Renal pelvis (tissue), 12 donors: ENCODE data around the gene ZNF235. TPM values are rescaled to one million over a fixed set of nuclear protein-coding genes. Genes with fewer than 3 reads are reported as not detected.
A peak's percentile ranks its signal among the peaks of the same experiment; 100 is the strongest.
"Not testable (repeated sequence)": the region's sequence is repeated elsewhere in the genome, so short reads cannot be mapped to it uniquely, and the experiment has no call there.

ENCODE experiments used
- DNase-seq: peaks from one replicate; pipeline ENCODE4 v3.0.0-alpha.2; 2013
- long read RNA-seq, 16 experiments: transcript quantifications; one replicate each; lab custom pipeline, GENCODE V29; 2026
- polyA plus RNA-seq, 3 donors: library from polyadenylated mRNA; unstranded; fragments of 120-200 nt; gene quantifications; one replicate each; pipeline ENCODE4 v1.2.1, GENCODE V29; 2013; ENCODE audit not compliant: insufficient read length in 3 of 3

ZNF235 gene
- 10 to 100 TPM; 10.3 to 14.2 (median 12.1) TPM for polyA plus RNA-seq
- long read RNA-seq, donor 1, full-length matches to known transcripts: 2 of 2 reads
- long read RNA-seq, donor 1, partial matches to known transcripts: 0 of 2 reads
- long read RNA-seq, donor 1, other reads (novel, unspliced or antisense): 0 of 2 reads
- long read RNA-seq, donor 2, full-length matches to known transcripts: 8 of 8 reads
- long read RNA-seq, donor 2, partial matches to known transcripts: 0 of 8 reads
- long read RNA-seq, donor 2, other reads (novel, unspliced or antisense): 0 of 8 reads
- long read RNA-seq, donor 3, partial matches to known transcripts: 0 of 1 reads
- long read RNA-seq, donor 3, other reads (novel, unspliced or antisense): 0 of 1 reads
- long read RNA-seq, donor 4, partial matches to known transcripts: 0 of 4 reads
- long read RNA-seq, donor 4, other reads (novel, unspliced or antisense): 0 of 4 reads
- long read RNA-seq, donor 5, full-length matches to known transcripts: 1 of 1 reads
- long read RNA-seq, donor 5, partial matches to known transcripts: 0 of 1 reads
- long read RNA-seq, donor 5, other reads (novel, unspliced or antisense): 0 of 1 reads
- long read RNA-seq, donor 6, full-length matches to known transcripts: 6 of 6 reads
- long read RNA-seq, donor 6, partial matches to known transcripts: 0 of 6 reads
- long read RNA-seq, donor 6, other reads (novel, unspliced or antisense): 0 of 6 reads
- long read RNA-seq, donor 7, full-length matches to known transcripts: 4 of 4 reads
- long read RNA-seq, donor 7, partial matches to known transcripts: 0 of 4 reads
- long read RNA-seq, donor 7, other reads (novel, unspliced or antisense): 0 of 4 reads
- long read RNA-seq, donor 8, partial matches to known transcripts: 0 of 1 reads
- long read RNA-seq, donor 8, other reads (novel, unspliced or antisense): 0 of 1 reads
- long read RNA-seq, donor 9, full-length matches to known transcripts: 5 of 15 reads
- long read RNA-seq, donor 9, partial matches to known transcripts: 10 of 15 reads
- long read RNA-seq, donor 9, other reads (novel, unspliced or antisense): 0 of 15 reads
- long read RNA-seq, donor 10, full-length matches to known transcripts: 4 of 4 reads
- long read RNA-seq, donor 10, partial matches to known transcripts: 0 of 4 reads
- long read RNA-seq, donor 10, other reads (novel, unspliced or antisense): 0 of 4 reads
- long read RNA-seq, donor 11, full-length matches to known transcripts: 3 of 3 reads
- long read RNA-seq, donor 11, partial matches to known transcripts: 0 of 3 reads
- long read RNA-seq, donor 11, other reads (novel, unspliced or antisense): 0 of 3 reads
- long read RNA-seq, donor 12, full-length matches to known transcripts: 10 of 10 reads
- long read RNA-seq, donor 12, partial matches to known transcripts: 0 of 10 reads
- long read RNA-seq, donor 12, other reads (novel, unspliced or antisense): 0 of 10 reads
- long read RNA-seq, donor 13, full-length matches to known transcripts: 3 of 3 reads
- long read RNA-seq, donor 13, partial matches to known transcripts: 0 of 3 reads
- long read RNA-seq, donor 13, other reads (novel, unspliced or antisense): 0 of 3 reads
- long read RNA-seq, donor 14: 0 reads
- long read RNA-seq, donor 15, full-length matches to known transcripts: 8 of 8 reads
- long read RNA-seq, donor 15, partial matches to known transcripts: 0 of 8 reads
- long read RNA-seq, donor 15, other reads (novel, unspliced or antisense): 0 of 8 reads
- long read RNA-seq, donor 16, full-length matches to known transcripts: 2 of 2 reads
- long read RNA-seq, donor 16, partial matches to known transcripts: 0 of 2 reads
- long read RNA-seq, donor 16, other reads (novel, unspliced or antisense): 0 of 2 reads

DNA sequence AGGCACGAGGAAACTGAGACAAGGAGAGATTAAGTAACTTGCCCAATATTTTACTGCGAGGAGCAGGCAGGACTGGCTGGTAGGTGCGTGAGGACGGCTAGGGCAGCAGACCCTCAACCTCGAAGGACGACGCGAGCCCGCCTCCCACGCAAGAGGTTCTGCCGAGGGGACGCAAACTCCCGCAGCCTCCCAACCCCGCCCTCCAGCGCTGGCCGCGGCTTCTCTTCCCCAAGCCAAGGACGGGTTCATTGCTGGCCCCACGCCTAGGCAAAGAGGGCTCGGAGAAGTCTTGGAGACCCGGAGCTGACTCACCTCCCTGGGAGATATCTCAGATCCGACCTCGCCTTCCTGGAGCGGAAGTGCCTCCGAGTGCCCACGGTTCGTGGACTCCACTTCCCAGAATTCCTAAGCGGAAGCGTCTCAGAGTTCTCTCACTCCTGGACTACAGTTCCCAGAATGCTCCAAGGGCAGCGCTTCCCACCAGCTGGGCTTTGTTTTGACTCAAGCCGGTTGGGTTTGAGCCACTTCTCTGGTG, at the start of gene ZNF235:
TSS of gene ZNF235 (minus strand) at position 367 of the 535 bp plus-strand sequence. CDS start 1,621 bp downstream, outside the sequence.
- DNase-seq: peak; percentile 95

- DNase-seq: no peak
These were observed 41.7 kb upstream of the ZNF235 start for GRCh38 chr19:44346556-44346955.

- DNase-seq: no peak
These were observed 41.1 kb upstream of the ZNF235 start for GRCh38 chr19:44345959-44346358.

DNA sequence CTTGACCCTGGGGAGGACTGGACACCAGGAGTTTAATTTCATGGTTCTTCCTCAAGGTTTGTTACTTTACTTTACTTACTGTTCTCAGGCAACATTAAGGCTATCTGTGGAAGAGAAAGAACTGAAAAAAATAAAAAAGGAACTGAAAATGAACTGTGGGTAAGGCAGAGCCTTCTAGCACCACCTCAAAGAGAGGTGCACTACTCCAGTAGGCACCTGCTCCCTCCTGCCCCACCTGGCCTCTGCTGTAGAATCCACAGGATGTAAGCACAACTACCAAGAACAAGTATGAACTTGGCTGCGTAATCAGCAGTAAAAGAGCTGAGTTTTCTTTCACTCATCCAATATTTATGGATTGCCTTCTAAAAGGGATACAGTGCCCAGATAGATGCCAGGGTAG, 39.4 kb upstream of the ZNF235 start:
- no peak for DNase-seq

DNA sequence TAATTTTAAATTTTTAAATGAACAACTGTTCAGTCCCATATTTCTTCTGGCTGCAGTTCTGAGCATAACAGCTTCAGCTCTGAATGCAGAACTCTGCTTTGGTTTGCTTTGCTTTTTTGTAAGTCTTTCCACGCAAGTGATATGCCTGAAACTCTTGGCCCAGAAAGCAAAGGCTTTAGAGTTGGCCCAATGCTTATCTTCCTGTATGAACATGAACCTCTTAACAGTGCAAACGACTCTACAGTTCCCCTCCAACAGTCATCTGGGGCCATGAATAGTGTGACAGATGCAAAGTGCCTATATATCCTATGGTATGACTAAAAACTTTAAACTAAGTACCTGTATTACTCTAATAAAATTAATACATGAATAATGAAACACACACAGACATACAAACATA, 37.0 kb upstream of the ZNF235 start:
- DNase-seq: no peak

- not testable (repeated sequence) for DNase-seq
These were observed 29.8 kb upstream of the ZNF235 start for GRCh38 chr19:44334639-44335038.

- no peak for DNase-seq
These were observed 27.3 kb upstream of the ZNF235 start for GRCh38 chr19:44332145-44332544.

DNA sequence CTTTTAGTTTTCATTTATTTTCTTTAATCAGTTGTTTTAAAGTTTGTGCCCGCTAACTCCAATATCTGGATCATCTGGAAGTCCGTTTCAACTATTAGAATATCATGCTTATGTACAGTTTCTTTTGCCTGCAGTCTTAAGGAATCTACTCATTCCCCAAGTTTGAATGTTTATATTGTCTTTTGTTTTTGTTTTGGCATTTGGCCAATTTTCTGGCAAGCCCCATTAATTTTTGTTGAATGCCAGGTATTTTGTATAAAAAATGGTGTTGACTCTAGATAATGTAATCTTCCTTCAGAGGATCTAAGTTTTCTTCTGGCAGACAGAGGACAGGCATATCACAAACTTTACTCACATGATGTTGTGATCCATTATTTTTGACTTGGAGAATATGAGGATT, 11.1 kb upstream of the ZNF235 start:
- DNase-seq: no peak

GRCh38 chr19:44313231-44313630, 8.4 kb upstream of the ZNF235 start:
- no peak for DNase-seq

DNA sequence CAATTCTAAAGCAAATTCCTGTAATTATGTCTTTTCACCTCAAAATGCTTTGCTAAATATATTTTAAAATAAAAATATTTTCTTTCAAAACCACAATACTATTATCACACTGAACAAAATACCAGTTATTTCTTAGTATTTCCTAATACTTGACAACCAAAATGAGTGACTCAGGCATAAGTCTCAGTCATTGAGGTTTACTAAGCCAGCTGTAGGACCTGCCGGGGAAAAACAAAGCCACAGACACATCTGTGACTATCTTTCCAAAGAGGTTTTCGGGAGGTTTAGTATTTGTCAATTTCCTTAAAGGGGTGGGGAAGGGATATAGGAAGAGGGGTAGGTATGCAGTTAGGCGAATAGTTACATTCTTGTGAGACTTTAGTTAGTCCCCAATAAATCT, 3.2 kb upstream of the ZNF235 start:
- no peak for DNase-seq

- DNase-seq: no peak
These were observed 1.5 kb upstream of the ZNF235 start for GRCh38 chr19:44306283-44306682.

GRCh38 chr19:44305457-44305856, 632 bp upstream of the ZNF235 start:
- no peak for DNase-seq

DNA sequence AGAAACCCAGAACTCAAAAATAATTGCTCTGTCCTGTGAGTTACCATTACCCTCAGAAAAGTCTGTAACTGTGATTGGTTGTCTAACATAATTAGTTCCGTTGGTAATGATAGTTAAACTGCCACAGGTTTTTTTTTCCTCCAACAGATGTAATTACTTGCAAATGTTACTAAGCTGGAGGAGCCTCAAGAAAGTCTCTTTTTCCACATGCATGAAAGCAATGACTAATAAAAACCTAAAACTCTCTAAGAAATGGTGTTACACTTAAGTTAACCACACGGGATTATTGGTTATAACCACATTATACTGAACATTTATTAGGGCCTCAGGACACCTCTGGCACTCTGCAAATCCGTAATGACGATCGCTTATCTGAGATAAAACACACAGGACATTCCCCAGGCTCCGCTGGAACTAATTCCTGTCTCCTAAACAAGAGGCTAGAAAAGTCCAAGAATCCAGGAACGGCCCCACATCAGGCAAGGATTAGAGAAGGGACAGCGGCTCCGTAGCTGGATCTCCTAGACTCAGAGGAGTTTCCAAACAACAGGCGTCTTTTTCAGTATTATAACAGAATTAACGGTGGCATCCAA, 753 bp downstream of the ZNF235 start:
- peak; percentile 20 for DNase-seq

DNA sequence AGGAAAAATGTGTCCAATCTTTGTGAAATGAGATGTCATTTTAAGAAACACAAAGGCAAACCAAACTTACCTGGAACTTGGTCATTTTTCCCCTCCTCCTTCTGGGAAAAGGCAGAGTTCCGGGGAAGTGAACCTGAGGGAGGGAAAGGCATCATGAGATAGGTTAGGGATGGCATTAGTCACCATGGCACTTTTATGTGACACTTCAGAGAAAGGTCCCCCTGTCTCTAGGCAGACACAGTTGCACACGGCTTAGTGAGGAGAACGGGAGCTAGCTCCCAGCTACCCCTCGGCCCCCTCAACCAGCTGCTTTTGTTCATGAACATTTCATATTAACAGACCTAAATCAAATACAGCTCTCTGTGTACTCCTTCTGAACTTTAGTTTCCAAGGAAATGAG, 1.5 kb downstream of the ZNF235 start:
- peak; percentile 11 for DNase-seq

DNA sequence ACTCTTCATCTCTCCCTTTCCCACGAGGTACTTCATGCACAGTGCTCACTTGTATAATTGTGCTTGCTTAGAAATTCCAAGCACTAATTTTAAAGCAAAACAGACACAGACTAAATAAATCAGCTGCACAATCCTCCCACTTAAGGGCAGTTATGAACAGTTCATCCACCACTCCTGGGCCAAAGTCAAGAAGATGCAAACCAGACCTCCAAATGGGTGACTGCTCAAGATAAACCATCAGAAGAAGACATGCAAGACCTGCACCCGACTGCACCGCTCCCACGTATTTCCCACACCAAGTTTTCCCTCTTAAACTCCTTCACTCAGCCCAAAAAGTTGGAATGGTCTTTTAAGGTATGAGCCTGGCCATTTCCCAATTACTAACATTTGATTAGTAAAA, 19.9 kb downstream of the ZNF235 start:
- no peak for DNase-seq

DNA sequence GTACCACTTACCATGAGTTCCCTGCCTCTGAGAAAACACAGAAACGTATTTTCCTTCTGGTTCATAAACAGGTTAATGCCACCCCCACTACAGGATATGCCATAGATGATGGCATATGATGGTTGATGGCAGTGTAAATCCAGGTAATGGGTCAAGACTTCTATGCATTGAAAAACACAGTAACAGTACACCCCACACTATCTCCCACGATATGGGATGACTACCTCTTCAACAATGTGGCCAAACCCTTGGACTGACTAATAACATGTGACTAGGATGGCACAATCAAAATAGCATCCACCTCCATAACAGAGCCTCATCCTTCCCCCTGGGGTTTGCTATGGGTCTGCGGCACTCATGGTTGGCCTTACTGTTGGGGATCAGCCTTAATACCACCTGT, 22.0 kb downstream of the ZNF235 start:
- DNase-seq: no peak

DNA sequence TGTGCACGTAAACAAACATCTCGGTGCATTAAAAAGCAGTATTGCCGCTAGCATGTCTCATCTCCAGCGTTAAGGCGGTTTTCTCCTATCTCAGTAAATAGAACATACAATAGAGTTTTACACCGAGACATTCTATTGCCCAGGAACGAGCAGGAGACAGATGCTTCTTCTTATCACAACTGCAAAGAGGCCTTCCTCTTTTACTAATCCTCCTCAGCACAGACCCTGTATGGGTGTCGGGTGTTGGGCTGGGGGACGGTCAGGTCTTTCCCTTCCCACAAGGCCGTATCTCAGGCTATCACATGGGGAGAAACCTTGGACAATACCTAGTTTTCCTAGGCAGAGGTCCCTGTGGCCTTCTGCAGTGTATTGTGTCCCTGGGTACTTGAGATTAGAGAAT, 23.9 kb downstream of the ZNF235 start:
- DNase-seq: no peak

- DNase-seq: no peak
These were observed 26.6 kb downstream of the ZNF235 start for GRCh38 chr19:44278181-44278690.

DNA sequence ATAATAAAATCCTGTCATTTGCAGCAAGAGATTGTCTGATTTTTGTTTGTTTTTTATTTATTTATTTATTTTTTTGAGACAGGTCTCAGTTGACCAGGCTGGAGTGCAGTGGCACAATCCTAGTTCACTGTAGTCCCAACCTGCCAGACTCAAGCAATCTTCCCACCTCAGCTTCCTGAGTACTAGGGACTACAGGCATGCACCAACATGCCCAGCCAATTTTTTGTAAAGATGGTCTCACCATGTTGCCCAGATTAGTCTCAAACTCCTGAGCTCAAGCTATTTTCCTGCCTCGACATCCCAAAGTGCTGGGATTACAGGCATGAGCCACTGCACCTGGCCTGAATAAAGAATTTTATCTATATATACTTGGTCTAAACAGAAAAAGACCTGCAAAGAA, 27.5 kb downstream of the ZNF235 start:
- DNase-seq: no peak
